Measurements from ENCODE around the gene RTN4RL1.

DNA sequence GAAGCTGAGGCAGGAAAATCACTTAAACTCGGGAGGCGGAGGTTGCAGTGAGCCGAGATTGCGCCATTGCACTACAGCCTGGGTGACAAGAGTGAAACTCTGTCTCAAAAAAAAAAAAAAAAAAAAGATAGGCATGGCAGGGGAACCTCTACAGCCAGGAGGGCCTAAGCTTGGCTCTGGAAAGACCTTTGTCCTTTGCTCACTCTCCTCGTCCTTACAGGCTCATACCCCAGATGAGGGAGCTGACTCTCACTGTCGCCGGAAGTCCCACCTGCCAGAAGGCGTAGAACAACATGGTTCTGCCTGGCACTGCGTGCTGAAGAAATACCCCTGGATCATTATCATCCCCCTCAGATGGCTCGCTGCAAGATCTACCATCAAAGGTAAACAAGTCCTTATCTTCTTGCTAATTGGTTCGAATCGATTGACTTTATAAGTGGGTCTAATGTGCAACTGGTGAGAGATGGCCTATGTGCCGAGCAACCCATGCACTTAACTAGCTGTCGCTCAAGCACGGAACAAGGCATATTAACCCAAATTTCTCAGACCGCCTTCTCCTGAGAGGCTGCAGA is 29.7 kb downstream of the RTN4RL1 start:
- TF ChIP-seq POLR2A (IDR thresholded peaks at IDR 0.05): no peak
- no peak for TF ChIP-seq POLR2AphosphoS5 (IDR thresholded peaks at IDR 0.05)
- TF ChIP-seq EP300 (IDR thresholded peaks at IDR 0.05): no peak
- TF ChIP-seq, protein P1, sequence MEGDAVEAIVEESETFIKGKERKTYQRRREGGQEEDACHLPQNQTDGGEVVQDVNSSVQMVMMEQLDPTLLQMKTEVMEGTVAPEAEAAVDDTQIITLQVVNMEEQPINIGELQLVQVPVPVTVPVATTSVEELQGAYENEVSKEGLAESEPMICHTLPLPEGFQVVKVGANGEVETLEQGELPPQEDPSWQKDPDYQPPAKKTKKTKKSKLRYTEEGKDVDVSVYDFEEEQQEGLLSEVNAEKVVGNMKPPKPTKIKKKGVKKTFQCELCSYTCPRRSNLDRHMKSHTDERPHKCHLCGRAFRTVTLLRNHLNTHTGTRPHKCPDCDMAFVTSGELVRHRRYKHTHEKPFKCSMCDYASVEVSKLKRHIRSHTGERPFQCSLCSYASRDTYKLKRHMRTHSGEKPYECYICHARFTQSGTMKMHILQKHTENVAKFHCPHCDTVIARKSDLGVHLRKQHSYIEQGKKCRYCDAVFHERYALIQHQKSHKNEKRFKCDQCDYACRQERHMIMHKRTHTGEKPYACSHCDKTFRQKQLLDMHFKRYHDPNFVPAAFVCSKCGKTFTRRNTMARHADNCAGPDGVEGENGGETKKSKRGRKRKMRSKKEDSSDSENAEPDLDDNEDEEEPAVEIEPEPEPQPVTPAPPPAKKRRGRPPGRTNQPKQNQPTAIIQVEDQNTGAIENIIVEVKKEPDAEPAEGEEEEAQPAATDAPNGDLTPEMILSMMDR (IDR thresholded peaks at IDR 0.05): no peak

All from suprapubic skin (tissue), 4 donors.